ENCODE data around the gene ORAI3.
A peak's percentile ranks its signal among the peaks of the same experiment; 100 is the strongest.
"Not testable (repeated sequence)": the region's sequence is repeated elsewhere in the genome, so short reads cannot be mapped to it uniquely, and the experiment has no call there.

Gene ORAI3

GRCh38 chr16:30924076-30924912 is 24.6 kb upstream of the ORAI3 start:
- DNase-seq: no peak

- DNase-seq: no peak
Measured at GRCh38 chr16:30924913-30925631, 23.8 kb upstream of the ORAI3 start.

GRCh38 chr16:30925632-30925987 is 23.3 kb upstream of the ORAI3 start:
- DNase-seq: no peak

GRCh38 chr16:30925995-30926811 is 22.7 kb upstream of the ORAI3 start:
- no peak for DNase-seq

GRCh38 chr16:30926937-30927788 is 21.7 kb upstream of the ORAI3 start:
- DNase-seq: no peak

- peak; percentile 64 for DNase-seq
Measured at GRCh38 chr16:30927789-30928378, 21.0 kb upstream of the ORAI3 start.

GRCh38 chr16:30928390-30928789 is 20.5 kb upstream of the ORAI3 start:
- no peak for DNase-seq

- DNase-seq: no peak
Measured at GRCh38 chr16:30929167-30929566, 19.7 kb upstream of the ORAI3 start.

- no peak for DNase-seq
Measured at GRCh38 chr16:30930160-30930571, 18.7 kb upstream of the ORAI3 start.

GRCh38 chr16:30931068-30931650 is 17.7 kb upstream of the ORAI3 start:
- no peak for DNase-seq

- DNase-seq: no peak
Measured at GRCh38 chr16:30934827-30935557, 13.9 kb upstream of the ORAI3 start.

- DNase-seq: no peak
Measured at GRCh38 chr16:30937692-30938091, 11.2 kb upstream of the ORAI3 start.

GRCh38 chr16:30939571-30939970 is 9.3 kb upstream of the ORAI3 start:
- DNase-seq: not testable (repeated sequence)

- peak; percentile 69 for DNase-seq
Measured at GRCh38 chr16:30941600-30942425, 7.1 kb upstream of the ORAI3 start.

GRCh38 chr16:30942426-30942806 is 6.5 kb upstream of the ORAI3 start:
- DNase-seq: no peak

- no peak for DNase-seq
Measured at GRCh38 chr16:30944352-30944751, 4.5 kb upstream of the ORAI3 start.

GRCh38 chr16:30946671-30947540 is 2.0 kb upstream of the ORAI3 start:
- no peak for DNase-seq

GRCh38 chr16:30947541-30947858 is 1.4 kb upstream of the ORAI3 start:
- DNase-seq: no peak
